HG03571 (cell line): ENCODE results near the gene MERTK.
"Not testable (repeated sequence)": the region's sequence is repeated elsewhere in the genome, so short reads cannot be mapped to it uniquely, and the experiment has no call there.

Experiments used
- ATAC-seq: cut with Tn5 transposase; IDR thresholded peaks from one replicate; pipeline ENCODE4 v1.9.1; 2021; ENCODE audit not compliant: unreplicated experiment

The MERTK gene

GRCh38 chr2:112039556-112039955 lies 141.1 kb downstream of the MERTK start:
- ATAC-seq, result not testable (repeated sequence)

- not testable (repeated sequence) for ATAC-seq
Observed at GRCh38 chr2:112040066-112040465, 141.7 kb downstream of the MERTK start.

- ATAC-seq, result not testable (repeated sequence)
Observed at GRCh38 chr2:112041460-112041859, 143.1 kb downstream of the MERTK start.

GRCh38 chr2:112045446-112046014 lies 147.1 kb downstream of the MERTK start:
- ATAC-seq, result no peak

GRCh38 chr2:112046231-112046630 lies 147.8 kb downstream of the MERTK start:
- no peak for ATAC-seq

- no peak for ATAC-seq
Observed at GRCh38 chr2:112047537-112048235, 149.3 kb downstream of the MERTK start.

- ATAC-seq, result no peak
Observed at GRCh38 chr2:112048236-112048592, 149.8 kb downstream of the MERTK start.

GRCh38 chr2:112048887-112049286 lies 150.5 kb downstream of the MERTK start:
- no peak for ATAC-seq

GRCh38 chr2:112050316-112050715 lies 151.9 kb downstream of the MERTK start:
- ATAC-seq, result no peak

- peak; percentile 59 for ATAC-seq
Observed at GRCh38 chr2:112053917-112054846, 155.8 kb downstream of the MERTK start.

- ATAC-seq, result peak; percentile 65
Observed at GRCh38 chr2:112054847-112055729, 156.7 kb downstream of the MERTK start, which contains the start of gene TMEM87B. TMEM87B (plus strand) TSS chr2:112055269; CDS start chr2:112055592, 323 bp downstream.

- no peak for ATAC-seq
Observed at GRCh38 chr2:112055730-112056625, 157.6 kb downstream of the MERTK start.

GRCh38 chr2:112056626-112056987 lies 158.2 kb downstream of the MERTK start:
- no peak for ATAC-seq

- no peak for ATAC-seq
Observed at GRCh38 chr2:112059671-112060070, 161.3 kb downstream of the MERTK start.

GRCh38 chr2:112061299-112061698 lies 162.9 kb downstream of the MERTK start:
- no peak for ATAC-seq

GRCh38 chr2:112061840-112062239 lies 163.4 kb downstream of the MERTK start:
- no peak for ATAC-seq

GRCh38 chr2:112062894-112063293 lies 164.5 kb downstream of the MERTK start:
- no peak for ATAC-seq

- no peak for ATAC-seq
Observed at GRCh38 chr2:112065486-112065885, 167.1 kb downstream of the MERTK start.

GRCh38 chr2:112065966-112066365 lies 167.6 kb downstream of the MERTK start:
- no peak for ATAC-seq

GRCh38 chr2:112069794-112070193 lies 171.4 kb downstream of the MERTK start:
- not testable (repeated sequence) for ATAC-seq
